SH-SY5Y (cell line): ENCODE data around the gene SLC2A5.

Experiments used
- GATA2 ChIP-seq: IDR thresholded peaks from 2 replicates; pipeline ENCODE4 v1.6.1; 2011; ENCODE audit warnings: mild to moderate bottlenecking, low read depth, low read length
- GATA3 ChIP-seq: IDR thresholded peaks from 2 replicates; pipeline ENCODE4 v1.6.1; 2011; ENCODE audit warnings: low read depth, mild to moderate bottlenecking, low read length, moderate library complexity

- TF ChIP-seq GATA2 (no peak), GATA3 (no peak)
Observed at GRCh38 chr1:9099555-9099954, 30.1 kb upstream of the SLC2A5 start.
